Activated CD4-positive, alpha-beta T cell treated with anti-CD3 and anti-CD28 coated beads, Interleukin-2, Interleukin-6, amounts not matched to agents 100 ng/mL and 50 ng/mL, durations not matched to agents 16 hours and 8 hours (primary cell): Measurements from ENCODE around the gene ABCB8.

ENCODE experiments used
- DNase-seq: peaks from one replicate; pipeline ENCODE4 v3.0.0-alpha.2; 2020

The ABCB8 gene

DNA sequence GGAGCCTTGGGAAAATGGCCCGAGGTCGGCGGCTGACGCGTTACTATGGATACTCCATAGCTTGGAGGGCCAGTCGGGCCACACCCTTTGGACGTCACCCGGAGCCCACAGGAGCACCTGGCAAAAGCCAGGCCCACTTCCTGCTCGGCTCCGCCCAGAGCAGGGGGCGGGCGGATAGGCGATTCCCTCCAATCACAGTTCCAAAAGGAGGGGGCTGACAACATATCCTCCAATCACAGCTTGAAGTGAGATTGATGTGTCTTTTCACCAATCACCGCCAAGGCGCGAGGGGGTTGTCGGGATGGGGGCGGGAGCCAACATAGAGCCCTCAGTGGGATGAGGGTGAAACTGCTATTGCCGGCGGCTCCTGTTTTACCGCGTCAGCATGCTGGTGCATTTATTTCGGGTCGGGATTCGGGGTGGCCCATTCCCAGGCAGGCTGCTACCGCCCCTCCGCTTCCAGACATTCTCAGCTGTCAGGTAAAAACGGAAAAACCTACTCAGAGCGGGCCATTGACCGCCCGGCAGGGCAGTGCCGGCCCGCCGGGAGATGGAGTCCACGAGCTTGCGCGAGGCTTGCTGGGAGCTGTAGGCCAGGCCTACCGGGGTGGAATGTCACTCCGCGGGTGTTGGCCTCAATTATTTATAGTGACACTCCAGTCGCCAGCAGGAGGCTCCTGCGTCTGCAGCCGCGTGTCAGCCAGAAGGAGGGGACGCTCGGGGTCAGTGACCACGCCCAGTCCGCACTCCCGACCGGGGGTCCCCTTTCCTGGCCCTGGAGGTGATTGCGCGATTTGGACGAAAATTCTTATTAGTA lies at the start of gene ABCB8:
ABCB8 (plus strand) TSS at position 320 of the 817 bp plus-strand sequence; CDS start at position 386, 66 bp downstream.
- peak; percentile 99 for DNase-seq

DNA sequence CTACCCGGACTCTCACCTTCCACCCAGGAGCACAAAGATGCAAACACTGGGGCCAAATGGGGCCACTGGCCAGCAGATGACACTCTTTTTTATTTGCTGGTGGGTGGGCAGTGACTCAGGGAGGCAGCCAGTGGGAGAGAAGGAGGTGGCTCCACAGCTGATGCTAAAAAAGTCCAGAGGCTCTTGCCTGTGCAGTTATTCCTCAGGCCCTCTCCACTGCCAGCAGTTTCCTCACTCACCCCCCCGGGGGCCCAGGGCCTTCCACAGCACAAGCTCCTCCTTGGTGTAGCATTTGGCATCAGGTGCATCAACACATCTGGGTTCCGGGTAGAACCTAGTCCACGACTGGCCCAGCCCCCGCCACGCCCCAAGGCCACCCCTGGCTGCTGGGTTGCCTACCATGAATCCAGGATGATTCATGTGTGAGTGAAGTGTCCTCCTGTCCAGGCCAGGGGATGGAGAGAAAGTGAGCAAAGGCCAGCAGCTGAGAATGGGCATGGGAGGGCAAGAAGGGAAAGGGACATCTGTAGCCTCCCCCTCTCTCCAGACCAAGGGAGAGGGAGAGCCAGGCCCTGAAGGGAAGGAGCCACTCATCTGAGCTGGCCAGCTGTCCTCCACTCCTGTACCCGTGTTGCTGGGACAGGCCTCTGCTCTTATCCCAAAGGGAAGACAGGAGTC lies 48.4 kb upstream of the ABCB8 start:
- DNase-seq = no peak

DNA sequence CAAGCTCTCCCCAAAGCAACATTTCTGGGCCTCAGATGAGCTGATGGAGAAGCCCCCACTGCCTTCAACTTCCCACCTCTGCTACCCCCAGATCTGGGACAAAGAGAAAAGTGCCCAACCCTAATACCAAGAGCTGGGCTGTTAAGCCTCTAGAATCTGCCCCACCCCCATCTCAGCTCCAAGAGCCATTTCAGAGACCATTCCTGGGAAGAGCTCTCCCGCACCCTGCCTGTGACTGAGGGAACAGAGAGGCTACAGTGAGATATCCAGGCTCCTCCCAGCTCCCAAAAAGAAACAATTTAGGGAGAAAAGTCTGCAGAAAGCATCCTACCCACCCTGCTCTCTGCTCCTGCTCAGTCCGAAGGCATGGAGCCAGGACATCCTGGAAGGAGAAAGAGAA lies 47.6 kb upstream of the ABCB8 start:
- no peak for DNase-seq

DNA sequence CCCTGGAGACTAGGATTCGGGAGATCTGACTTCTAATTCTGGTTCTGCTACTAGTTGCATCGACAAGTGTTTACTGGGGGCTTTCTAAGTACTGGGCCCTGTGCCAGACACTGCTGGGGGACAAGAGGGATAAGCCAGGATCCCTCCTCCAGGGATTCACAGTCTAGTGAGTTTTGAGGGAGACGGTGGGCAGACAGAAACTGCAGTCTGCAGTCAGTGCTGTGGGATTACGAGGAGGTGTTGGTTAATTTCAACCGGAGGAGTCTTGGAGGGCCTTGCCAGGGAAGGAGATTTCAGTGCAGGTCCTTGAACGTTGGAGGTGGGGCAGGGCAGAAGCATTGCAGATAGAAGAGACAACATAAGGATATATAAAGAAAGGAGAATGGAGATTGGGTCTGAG lies 46.6 kb upstream of the ABCB8 start:
- no peak for DNase-seq

DNA sequence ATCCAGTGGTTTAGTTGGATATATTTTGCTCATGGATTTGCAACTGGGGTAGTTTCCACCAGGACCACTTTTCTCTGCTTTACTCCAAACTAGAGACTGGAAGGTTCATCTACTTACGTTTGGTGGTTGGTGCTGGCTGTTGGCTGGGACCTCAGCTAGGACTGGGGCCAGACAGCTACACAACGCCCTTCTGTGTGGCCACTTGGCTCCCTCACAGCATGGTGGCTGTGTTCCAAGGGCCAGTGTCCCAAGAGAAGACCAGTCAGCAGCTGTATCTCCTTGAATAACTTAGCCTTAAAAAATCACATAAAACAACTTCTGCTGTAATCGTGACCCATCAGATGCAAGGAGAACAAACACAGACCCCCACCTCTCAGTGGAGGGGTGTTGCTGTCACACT lies 45.9 kb upstream of the ABCB8 start:
- no peak for DNase-seq

DNA sequence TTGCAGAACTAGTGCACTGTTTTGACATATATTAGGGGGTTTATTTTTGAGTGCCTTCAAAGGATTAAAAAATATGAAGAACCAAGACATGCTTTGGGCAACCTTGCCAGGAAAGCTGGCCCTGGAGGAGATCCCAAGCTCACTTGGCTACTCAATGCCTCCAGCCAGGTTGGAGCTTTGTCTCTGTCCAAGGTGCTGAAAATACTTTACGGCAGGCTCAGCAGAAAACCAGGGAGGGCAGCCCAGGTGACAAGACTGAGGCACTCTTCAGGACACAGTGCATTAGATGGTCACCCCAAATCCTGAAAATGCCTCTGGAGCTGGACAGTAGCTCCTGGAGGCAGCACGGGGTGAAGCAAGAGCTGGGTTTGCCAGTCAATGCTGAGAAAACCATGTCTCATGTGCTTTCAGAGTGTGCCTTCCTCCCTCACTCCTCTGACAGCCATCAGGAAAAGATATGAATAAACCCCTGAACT lies 44.3 kb upstream of the ABCB8 start:
- peak; percentile 49 for DNase-seq

DNA sequence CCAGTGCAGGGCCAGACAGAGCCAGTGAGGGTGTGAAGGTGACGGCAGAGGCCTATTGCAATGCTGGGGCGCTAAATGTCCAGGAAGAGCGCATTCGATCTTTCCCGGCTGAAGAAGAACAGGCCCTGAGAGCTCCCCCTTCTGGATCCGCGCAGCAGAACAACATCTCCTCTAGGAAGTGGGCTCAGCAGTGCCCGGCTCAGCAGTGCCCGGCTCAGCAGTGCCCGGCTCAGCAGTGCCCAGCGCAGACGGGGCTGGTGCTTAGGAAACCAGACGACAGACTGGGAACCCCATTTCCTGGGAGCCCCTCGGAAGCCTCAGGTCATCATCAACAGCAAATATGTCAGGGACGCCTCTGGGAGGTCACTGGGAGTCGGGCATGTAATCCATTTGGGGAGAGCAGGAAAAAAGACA lies 42.1 kb upstream of the ABCB8 start:
- DNase-seq = peak; percentile 64

DNA sequence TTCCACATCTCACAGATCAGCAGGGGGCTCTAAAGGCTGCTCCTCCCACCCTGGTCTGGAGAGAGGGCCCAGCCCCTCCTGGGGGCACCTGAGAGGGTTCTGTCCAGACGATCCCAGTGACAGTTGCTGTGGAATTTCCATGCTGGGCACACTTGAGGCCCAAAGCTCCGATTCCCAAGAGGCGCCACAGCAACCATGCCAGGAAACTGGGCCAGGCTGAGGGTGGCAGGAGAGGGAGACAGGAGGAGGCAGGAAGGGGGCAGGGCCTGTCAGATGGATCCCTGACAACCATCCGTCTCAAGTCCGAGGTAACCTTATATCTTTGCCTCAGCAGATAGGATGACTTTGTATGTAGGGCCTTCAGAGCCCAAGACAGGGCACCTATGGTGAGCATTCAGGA lies 41.7 kb upstream of the ABCB8 start:
- no peak for DNase-seq

DNA sequence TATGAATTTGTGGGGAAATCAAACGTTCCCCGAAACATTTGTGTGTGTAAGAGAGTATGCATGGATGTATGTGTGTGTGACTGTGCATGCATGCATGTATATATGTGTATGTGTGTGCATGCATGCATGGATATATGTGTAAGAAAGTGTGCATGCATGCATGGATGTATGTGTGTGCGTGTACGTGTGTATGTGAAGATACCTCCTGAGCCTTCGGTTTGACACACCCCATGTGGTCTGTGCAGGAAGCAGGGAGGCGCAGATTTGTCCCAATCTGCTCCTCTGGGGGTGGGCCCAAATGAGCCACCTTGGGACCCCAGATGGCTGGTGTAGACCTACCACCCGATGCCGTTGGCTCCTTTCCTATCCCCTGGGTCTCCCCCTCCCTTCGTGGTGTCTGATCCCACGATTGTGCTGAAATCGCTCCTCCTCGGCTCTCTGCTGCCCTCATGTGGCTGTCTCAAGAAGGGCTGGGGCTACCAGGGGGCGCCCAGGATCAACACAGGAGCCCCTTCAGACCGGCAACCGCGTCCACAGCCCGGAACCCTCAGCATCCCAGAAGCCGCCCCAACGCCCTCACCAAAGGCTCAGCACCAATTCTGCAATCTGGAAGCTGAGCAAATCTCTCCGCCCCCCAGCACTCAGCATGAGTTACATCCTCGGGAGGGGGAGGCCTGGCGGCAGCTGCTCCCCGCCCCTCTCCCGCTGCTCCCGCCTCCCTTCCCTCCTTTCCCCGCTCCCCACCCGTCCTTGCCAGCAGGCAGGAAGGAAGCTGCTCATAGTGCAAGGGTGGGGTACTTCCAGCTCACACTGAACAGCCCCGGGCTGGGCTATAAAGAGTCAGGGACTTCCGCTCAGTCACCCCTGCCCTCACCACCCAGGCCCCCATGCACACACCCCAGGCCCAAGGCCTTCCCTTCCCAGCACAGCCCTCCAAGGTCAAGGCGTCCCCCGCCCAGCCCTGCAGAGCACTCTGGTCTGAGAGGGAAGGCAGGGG lies 39.7 kb upstream of the ABCB8 start:
- peak; percentile 75 for DNase-seq

DNA sequence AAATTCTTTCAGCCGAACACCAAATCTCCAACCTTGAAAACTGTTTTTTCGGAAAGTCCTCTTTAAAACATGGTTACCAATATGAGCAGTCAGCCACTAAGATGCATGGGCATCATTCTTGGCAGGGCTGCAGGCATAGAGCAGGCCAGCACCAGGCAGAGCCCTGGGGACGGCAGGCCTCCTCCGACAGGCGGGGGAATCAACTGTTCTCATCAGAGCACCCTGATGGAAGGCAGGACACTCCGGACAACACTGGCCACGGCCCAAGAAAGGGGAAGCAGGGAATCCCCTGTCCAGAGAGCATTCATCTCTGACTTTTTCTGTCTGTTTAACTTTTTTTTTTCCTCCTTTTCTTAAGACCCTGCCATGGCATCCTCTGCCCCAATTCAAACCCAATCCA lies 38.8 kb upstream of the ABCB8 start:
- DNase-seq = no peak

DNA sequence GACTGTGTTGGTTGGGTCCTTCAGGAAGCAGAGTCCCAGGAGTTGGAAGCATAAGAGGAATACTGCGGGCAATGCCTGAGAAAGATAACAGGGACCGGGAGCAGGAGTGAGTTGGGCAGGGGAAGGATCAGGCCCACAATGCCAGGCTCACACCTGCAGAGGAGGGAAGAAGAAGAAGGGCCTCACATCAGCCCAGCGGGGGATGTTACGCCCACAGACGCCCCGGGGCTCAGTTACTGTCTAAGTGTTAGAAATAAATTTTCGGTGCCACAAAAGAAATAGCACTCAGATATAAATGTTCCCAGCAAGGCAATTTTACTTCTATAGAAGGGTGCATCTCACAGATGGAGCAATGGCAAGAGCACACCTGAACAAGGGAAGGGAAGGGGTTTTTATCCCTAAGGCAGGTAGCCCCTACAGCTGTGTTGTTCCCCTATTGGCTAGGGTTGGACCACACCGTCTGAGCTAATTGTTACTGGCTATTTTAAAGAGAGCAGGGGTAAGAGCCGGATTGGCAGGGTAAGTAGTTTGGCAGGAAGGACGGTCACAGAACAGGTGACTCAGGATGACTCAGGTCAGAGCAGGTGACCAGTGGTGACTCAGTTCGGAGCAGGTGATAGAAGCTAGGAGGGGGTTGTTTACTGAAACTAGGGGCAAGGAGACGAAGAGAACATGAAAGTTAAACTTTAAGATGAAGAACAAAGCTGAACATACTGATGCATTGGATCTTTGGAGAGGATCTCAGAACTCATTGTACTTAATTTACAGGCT lies 37.6 kb upstream of the ABCB8 start, which contains the start of gene NOS3:
NOS3 (plus strand) TSS at position 602 of the 771 bp plus-strand sequence. CDS start 2,787 bp downstream, outside the sequence.
- DNase-seq = no peak

DNA sequence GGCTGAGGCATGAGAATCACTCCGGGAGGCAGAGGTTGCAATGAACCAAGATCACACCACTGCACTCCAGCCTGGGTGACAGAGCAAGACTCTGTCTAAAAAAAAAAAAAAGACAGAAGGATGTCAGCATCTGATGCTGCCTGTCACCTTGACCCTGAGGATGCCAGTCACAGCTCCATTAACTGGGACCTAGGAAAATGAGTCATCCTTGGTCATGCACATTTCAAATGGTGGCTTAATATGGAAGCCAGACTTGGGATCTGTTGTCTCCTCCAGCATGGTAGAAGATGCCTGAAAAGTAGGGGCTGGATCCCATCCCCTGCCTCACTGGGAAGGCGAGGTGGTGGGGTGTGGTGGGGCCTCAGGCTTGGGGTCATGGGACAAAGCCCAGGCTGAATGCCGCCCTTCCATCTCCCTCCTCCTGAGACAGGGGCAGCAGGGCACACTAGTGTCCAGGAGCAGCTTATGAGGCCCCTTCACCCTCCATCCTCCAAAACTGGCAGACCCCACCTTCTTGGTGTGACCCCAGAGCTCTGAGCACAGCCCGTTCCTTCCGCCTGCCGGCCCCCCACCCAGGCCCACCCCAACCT lies 36.1 kb upstream of the ABCB8 start:
- DNase-seq = no peak

DNA sequence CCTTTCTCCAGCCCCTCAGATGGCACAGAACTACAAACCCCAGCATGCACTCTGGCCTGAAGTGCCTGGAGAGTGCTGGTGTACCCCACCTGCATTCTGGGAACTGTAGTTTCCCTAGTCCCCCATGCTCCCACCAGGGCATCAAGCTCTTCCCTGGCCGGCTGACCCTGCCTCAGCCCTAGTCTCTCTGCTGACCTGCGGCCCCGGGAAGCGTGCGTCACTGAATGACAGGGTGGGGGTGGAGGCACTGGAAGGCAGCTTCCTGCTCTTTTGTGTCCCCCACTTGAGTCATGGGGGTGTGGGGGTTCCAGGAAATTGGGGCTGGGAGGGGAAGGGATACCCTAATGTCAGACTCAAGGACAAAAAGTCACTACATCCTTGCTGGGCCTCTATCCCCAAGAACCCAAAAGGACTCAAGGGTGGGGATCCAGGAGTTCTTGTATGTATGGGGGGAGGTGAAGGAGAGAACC lies 35.4 kb upstream of the ABCB8 start:
- DNase-seq = peak; percentile 39

DNA sequence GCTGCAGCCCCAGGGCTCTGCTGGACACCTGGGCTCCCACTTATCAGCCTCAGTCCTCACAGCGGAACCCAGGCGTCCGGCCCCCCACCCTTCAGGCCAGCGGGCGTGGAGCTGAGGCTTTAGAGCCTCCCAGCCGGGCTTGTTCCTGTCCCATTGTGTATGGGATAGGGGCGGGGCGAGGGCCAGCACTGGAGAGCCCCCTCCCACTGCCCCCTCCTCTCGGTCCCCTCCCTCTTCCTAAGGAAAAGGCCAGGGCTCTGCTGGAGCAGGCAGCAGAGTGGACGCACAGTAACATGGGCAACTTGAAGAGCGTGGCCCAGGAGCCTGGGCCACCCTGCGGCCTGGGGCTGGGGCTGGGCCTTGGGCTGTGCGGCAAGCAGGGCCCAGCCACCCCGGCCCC lies 34.7 kb upstream of the ABCB8 start:
- no peak for DNase-seq

DNA sequence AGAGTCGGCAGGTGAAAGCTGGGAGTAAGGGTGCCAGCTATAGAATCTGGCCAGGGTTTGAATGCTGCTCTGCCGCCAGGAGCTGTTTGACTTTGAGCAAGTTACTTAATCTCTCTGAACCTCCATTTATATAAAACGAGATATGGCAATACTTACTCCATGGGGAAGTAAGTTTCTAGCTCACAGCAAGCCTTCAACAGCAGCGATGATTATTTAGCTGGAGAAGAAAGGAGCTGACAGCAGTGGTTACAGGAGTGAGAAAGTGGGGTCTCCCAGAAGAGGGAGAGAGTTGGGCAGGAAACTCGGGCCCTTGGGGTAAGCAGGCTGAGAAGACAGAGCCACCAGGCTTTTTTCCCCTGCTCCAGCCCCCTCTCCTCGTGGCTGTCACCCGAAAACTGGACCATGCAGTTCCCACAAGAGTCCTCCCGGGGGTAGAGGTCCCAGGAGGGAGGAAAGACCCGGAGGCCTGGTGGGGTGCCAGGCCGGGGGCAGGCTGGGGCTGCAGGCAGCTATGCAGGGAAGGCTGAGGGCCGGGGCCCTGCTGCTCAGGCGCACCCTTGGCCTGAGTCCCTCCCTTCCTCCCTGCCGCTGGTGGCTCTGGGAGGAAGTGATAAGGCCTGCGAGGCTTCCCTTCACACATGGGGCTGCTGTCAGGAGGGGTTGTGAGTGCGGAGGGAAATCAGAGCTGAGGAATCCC lies 34.0 kb upstream of the ABCB8 start:
- no peak for DNase-seq

DNA sequence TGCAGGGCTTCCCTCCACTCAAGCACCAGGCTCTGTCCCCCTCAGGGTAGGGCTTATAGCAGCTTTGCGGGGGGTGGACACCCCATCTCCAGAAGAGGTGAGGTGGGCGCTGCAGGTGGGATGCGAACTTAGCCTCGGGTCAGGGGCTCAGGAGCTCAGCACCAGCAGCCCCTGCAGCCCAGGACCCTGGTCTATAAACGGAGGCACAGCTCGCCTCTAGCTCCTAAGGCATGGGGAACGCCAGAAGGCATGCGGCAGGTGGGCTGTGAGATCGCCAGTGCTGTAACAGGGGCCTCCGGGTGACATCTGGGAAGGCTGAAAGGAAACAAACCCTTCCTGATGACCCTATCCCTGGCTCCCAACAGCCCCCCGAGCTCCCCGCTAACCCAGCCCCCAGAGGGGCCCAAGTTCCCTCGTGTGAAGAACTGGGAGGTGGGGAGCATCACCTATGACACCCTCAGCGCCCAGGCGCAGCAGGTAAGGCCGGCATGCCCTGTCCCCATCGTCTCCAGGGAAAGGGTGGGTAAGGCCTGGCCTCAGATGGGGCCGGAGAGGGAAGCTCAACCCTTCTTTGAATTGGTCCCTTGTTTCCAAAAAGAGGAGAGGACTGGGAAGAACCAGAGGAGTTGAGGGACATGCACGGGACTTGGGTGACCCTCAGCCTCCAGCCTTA lies 33.3 kb upstream of the ABCB8 start:
- DNase-seq = no peak

DNA sequence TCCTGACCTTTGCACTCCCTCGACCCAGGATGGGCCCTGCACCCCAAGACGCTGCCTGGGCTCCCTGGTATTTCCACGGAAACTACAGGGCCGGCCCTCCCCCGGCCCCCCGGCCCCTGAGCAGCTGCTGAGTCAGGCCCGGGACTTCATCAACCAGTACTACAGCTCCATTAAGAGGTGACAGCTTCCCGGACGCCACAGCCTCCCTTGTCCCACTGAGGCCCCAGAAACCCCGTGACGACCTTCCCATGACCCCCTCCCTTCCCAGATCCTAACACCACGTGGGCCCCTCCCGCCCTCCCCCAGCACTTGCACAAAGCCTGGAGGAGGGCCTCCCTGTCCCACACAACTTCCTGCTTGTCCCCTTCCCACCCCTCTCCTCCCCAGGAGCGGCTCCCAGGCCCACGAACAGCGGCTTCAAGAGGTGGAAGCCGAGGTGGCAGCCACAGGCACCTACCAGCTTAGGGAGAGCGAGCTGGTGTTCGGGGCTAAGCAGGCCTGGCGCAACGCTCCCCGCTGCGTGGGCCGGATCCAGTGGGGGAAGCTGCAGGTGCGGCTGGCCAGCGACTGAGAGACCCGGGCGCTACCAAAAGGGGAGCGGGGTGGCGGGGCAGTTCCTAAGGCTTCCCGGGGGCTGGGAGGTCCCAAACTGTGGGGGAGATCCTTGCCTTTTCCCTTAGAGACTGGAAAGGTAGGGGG lies 31.7 kb upstream of the ABCB8 start:
- DNase-seq = no peak

DNA sequence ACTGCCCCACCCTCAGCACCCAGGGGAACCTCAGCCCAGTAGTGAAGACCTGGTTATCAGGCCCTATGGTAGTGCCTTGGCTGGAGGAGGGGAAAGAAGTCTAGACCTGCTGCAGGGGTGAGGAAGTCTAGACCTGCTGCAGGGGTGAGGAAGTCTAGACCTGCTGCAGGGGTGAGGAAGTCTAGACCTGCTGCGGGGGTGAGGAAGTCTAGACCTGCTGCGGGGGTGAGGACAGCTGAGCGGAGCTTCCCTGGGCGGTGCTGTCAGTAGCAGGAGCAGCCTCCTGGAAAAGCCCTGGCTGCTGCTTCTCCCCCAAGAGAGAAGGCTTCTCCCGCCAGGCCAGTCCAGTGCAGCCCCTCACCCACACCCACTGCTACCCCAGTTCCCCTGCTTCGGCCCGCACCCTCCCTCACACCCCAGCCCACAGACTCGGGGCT lies 31.2 kb upstream of the ABCB8 start:
- no peak for DNase-seq

DNA sequence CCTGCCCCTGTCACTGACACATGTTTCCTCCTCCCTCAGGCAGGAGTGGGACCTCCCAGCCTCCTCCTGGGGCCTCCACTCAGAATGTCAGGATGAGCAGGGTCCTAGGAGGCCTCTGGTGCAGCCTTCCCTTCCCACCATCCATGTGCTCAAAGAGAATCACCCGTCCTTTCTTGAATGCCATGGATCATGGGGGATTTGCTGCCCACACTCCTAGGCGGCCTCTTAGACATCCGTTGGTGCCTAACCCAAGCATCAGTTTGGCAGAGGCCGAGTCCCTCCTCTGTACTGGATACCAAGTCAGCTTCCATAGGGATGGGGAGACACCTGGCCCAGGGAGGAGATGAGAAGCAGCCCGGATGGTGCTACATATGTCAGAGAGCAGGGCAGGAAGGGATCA lies 30.4 kb upstream of the ABCB8 start:
- DNase-seq = no peak

DNA sequence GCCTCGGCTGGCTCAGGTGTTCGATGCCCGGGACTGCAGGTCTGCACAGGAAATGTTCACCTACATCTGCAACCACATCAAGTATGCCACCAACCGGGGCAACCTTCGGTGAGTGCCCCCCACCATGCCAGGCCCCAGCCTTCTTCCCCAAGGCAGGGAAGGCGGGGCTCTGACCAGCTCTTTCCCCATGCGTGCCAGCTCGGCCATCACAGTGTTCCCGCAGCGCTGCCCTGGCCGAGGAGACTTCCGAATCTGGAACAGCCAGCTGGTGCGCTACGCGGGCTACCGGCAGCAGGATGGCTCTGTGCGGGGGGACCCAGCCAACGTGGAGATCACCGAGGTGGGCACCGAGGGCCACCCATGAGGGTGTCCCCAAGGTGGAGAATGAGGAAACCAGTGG lies 29.9 kb upstream of the ABCB8 start:
- no peak for DNase-seq
